ENCODE measurements around the gene CCL16. TPM values are rescaled to one million over a fixed set of nuclear protein-coding genes. Genes with fewer than 3 reads are reported as not detected.

The CCL16 gene
- total RNA-seq, 2 experiments from 2014 or later, result not detected

DNA sequence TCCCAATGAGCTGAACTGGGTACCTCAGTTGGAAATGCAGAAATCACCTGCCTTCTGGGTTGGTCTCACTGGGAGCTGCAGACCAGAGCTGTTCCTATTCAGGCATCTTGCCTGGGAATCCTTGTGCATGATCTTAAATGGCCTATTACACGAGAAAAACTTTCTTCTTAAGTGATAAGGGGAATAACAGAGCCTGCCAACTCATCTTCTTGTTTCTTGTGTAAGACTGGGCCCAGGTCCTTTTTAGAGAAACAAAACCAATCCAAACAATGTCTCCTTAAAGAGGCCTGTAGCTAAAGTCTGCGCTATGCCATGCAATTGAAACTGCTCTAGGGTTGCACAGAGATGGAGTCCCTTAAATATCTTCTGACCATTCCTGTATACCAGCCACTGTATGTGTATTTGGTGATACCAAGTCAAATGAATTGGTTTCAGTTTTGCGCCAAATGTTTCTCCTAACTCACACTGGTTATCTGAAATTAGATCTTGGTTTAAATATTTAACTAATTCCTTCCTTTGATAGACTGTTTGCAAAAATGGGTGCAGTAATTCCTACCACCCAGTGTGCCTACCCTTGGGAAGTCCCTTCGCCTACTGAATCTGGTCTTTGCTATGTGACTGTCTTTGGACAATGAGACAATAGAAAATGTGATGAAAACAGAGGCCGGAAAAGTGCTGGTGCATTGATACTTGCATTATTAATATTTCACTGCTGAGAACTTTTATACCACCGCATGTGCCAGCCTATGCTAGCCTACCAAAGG is 43.0 kb upstream of the CCL16 start:
- H3K9me3 ChIP-seq (ENCODE audit: low read length), result no peaks in the 10 kb centered on the region
- intact Hi-C loops (cut with micrococcal nuclease; ENCODE audit: unreplicated experiment), result no loop called here

DNA sequence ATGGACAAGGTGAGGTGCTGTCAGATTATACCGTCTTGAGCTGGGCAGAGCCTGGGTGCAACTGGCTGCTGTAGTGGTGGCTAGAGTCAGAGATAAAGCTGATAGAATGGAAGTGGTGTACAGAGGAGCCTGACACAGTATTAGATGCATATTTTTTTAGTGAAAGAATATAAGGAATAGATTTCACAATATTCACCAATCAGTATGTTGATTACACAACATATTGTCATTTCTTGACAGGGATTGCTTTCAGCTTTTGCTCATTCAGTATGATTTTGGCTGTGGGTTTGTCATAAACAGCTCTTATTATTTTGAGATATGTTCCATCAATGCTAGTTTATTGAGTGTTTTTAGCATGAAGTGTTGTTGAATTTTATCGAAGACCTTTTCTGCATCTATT is 38.1 kb upstream of the CCL16 start:
- Histone ChIP-seq H3K9me3 (ENCODE audit: low read length) (no peaks in the 10 kb centered on the region), H3K27ac (ENCODE audit: low read depth, low read length, poor library complexity, severe bottlenecking) (no peak overlapping the region), H3K36me3 (ENCODE audit: insufficient read depth, low read length) (no peaks in the 10 kb centered on the region), H3K79me2 (ENCODE audit: insufficient read depth, low read depth, low read length) (no peaks in the 10 kb centered on the region), H3K9me2 (ENCODE audit: insufficient read depth, low read length) (no peaks in the 10 kb centered on the region), H3K4me3 (ENCODE audit: low read depth, low read length, poor library complexity, severe bottlenecking) (no peak overlapping the region), H4K20me1 (ENCODE audit: insufficient read depth, low read length) (no peaks in the 10 kb centered on the region), H3K4me2 (ENCODE audit: low read length) (no peak overlapping the region), H3K4me1 (ENCODE audit: insufficient read depth, low read length, poor library complexity, severe bottlenecking) (no peaks in the 10 kb centered on the region), H2AFZ (ENCODE audit: low read length) (no peak overlapping the region)
- intact Hi-C loops (cut with micrococcal nuclease; ENCODE audit: unreplicated experiment), result no loop called here
- no peak for DNase-seq (ENCODE audit: low spot score)
- no TSS peak for BruUV-seq (replicated peaks)
- POLR2A ChIA-PET, result interaction anchor here (1.1 kb wide), 1 partner anchor 30 kb away, joined by 3 read pairs; no protein-coding TSS in a partner anchor
- no peak for TF ChIP-seq EZH2phosphoT487 (IDR thresholded peaks at IDR 0.05; ENCODE audit: borderline replicate concordance, low read depth, low read length)
- TF ChIP-seq, protein P1, sequence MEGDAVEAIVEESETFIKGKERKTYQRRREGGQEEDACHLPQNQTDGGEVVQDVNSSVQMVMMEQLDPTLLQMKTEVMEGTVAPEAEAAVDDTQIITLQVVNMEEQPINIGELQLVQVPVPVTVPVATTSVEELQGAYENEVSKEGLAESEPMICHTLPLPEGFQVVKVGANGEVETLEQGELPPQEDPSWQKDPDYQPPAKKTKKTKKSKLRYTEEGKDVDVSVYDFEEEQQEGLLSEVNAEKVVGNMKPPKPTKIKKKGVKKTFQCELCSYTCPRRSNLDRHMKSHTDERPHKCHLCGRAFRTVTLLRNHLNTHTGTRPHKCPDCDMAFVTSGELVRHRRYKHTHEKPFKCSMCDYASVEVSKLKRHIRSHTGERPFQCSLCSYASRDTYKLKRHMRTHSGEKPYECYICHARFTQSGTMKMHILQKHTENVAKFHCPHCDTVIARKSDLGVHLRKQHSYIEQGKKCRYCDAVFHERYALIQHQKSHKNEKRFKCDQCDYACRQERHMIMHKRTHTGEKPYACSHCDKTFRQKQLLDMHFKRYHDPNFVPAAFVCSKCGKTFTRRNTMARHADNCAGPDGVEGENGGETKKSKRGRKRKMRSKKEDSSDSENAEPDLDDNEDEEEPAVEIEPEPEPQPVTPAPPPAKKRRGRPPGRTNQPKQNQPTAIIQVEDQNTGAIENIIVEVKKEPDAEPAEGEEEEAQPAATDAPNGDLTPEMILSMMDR (conservative IDR thresholded peaks at IDR 0.05; ENCODE audit: low read length), result no peak
- CTCF ChIA-PET (ENCODE audit: unreplicated experiment), result no interaction called here

More for the DNA sequence above, 43.0 kb upstream of the CCL16 start:
- no TSS peak for BruUV-seq (replicated peaks)
- no peak for TF ChIP-seq EZH2phosphoT487 (IDR thresholded peaks at IDR 0.05; ENCODE audit: borderline replicate concordance, low read depth, low read length)
- TF ChIP-seq, protein P1 (conservative IDR thresholded peaks at IDR 0.05; ENCODE audit: low read length), result no peak
- no peak overlapping the region for H3K4me2 ChIP-seq (ENCODE audit: low read length)
- H3K27ac ChIP-seq (ENCODE audit: low read depth, low read length, poor library complexity, severe bottlenecking), result no peak overlapping the region
- DNase-seq (ENCODE audit: low spot score), result no peak
- no peaks in the 10 kb centered on the region for H3K79me2 ChIP-seq (ENCODE audit: insufficient read depth, low read depth, low read length)
- no peaks in the 10 kb centered on the region for H4K20me1 ChIP-seq (ENCODE audit: insufficient read depth, low read length)
- ChIA-PET CTCF (ENCODE audit: unreplicated experiment) (no interaction called here), POLR2A (no interaction called here)
- H2AFZ ChIP-seq (ENCODE audit: low read length), result no peak overlapping the region
- no peaks in the 10 kb centered on the region for H3K36me3 ChIP-seq (ENCODE audit: insufficient read depth, low read length)
- H3K4me1 ChIP-seq (ENCODE audit: insufficient read depth, low read length, poor library complexity, severe bottlenecking), result no peaks in the 10 kb centered on the region
- no peaks in the 10 kb centered on the region for H3K9me2 ChIP-seq (ENCODE audit: insufficient read depth, low read length)
- H3K4me3 ChIP-seq (ENCODE audit: low read depth, low read length, poor library complexity, severe bottlenecking), result no peak overlapping the region

DNA sequence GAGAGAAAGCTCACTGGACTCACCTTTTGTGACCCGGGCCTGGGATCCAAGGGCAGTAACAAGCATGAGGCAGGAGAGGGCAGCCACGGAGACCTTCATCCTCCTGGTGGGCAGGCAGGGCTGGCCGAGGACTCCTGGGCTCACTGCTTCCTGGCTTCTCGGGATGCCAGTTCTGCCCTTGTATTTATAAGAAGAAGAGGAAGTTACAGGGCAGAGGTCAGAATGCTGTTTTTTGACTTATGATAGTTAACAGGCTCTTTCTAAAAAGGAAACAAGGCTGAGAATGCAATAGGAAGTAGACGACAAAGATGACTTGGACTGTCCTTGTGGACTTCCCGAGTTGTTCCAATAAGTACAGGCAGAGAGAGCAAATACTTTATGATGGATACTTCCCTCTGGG is 36.5 kb upstream of the CCL16 start, which contains the start of gene CCL23:
CCL23 (minus strand) TSS at position 174 of the 400 bp plus-strand sequence; CDS start at position 99, 75 bp downstream.
- no peak within 1 kb of the TSS for H2AFZ ChIP-seq (ENCODE audit: low read length)
- CTCF ChIA-PET (ENCODE audit: unreplicated experiment), result no interaction called here

More for the DNA sequence above, 36.5 kb upstream of the CCL16 start, which contains the start of gene CCL23:
- Histone ChIP-seq H3K4me3 (ENCODE audit: low read depth, low read length, poor library complexity, severe bottlenecking) (no peak within 1 kb of the TSS), H3K9me3 (ENCODE audit: low read length) (no peaks in the 10 kb centered on the region), H3K9me2 (ENCODE audit: insufficient read depth, low read length) (no peaks in the 10 kb centered on the region), H4K20me1 (ENCODE audit: insufficient read depth, low read length) (no peaks in the 10 kb centered on the region), H3K36me3 (ENCODE audit: insufficient read depth, low read length) (no peaks in the 10 kb centered on the region), H3K27ac (ENCODE audit: low read depth, low read length, poor library complexity, severe bottlenecking) (no peak within 1 kb of the TSS), H3K4me2 (ENCODE audit: low read length) (no peak within 1 kb of the TSS), H3K4me1 (ENCODE audit: insufficient read depth, low read length, poor library complexity, severe bottlenecking) (no peaks in the 10 kb centered on the region), H3K79me2 (ENCODE audit: insufficient read depth, low read depth, low read length) (no peaks in the 10 kb centered on the region)
- no TSS peak for BruUV-seq (replicated peaks)
- no peak for TF ChIP-seq EZH2phosphoT487 (IDR thresholded peaks at IDR 0.05; ENCODE audit: borderline replicate concordance, low read depth, low read length)
- TF ChIP-seq, protein P1 (conservative IDR thresholded peaks at IDR 0.05; ENCODE audit: low read length), result no peak
- POLR2A ChIA-PET, result no interaction called here
- no peak for DNase-seq (ENCODE audit: low spot score)
- intact Hi-C loops (cut with micrococcal nuclease; ENCODE audit: unreplicated experiment), result no loop called here
